ENCODE data around the gene LRRC8A.

LRRC8A gene

DNA sequence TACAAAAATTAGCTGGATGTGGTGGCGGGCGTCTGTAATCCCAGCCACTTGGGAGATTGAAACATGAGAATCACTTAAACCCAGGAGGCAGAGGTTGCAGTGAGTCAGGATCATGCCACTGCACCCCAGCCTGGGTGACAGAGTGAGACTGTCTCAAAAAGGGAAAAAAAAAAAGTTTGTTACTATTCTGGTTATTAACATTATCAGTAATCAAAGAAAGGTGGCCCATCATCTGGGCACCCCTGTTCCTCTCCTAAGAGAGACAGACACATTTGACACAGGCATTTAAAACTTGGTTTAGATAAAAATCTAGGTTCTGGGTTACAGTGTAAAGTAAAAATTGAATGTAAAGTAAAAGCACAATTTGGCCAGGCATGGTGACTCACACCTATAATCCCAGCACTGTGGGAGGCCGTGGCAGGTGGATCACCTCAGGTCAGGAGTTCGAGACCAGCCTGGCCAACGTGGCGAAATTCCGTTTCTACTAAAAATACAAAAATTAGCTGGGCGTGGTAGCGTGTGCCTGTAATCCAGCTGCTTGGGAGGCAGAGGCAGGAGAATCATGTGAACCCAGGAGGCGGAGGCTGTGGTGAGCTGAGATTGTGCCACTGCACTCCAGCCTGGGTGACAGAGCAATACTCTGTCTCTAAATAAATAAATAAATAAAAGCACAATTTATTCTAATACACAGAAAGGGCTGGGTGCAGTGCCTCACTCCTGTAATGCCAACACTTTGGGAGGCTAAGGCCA is 22.1 kb downstream of the LRRC8A start:
- H3K27ac ChIP-seq, result no peak overlapping the region
- no peak for TF ChIP-seq ZFX (IDR thresholded peaks at IDR 0.05)
- TF ChIP-seq, protein P1, sequence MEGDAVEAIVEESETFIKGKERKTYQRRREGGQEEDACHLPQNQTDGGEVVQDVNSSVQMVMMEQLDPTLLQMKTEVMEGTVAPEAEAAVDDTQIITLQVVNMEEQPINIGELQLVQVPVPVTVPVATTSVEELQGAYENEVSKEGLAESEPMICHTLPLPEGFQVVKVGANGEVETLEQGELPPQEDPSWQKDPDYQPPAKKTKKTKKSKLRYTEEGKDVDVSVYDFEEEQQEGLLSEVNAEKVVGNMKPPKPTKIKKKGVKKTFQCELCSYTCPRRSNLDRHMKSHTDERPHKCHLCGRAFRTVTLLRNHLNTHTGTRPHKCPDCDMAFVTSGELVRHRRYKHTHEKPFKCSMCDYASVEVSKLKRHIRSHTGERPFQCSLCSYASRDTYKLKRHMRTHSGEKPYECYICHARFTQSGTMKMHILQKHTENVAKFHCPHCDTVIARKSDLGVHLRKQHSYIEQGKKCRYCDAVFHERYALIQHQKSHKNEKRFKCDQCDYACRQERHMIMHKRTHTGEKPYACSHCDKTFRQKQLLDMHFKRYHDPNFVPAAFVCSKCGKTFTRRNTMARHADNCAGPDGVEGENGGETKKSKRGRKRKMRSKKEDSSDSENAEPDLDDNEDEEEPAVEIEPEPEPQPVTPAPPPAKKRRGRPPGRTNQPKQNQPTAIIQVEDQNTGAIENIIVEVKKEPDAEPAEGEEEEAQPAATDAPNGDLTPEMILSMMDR (conservative IDR thresholded peaks at IDR 0.05), result no peak

- no peak for TF ChIP-seq ZFX (IDR thresholded peaks at IDR 0.05)
- TF ChIP-seq, protein P1 (conservative IDR thresholded peaks at IDR 0.05), result no peak
- no peak overlapping the region for H3K27ac ChIP-seq
Observed at GRCh38 chr9:128905964-128906363, 24.0 kb downstream of the LRRC8A start.

DNA sequence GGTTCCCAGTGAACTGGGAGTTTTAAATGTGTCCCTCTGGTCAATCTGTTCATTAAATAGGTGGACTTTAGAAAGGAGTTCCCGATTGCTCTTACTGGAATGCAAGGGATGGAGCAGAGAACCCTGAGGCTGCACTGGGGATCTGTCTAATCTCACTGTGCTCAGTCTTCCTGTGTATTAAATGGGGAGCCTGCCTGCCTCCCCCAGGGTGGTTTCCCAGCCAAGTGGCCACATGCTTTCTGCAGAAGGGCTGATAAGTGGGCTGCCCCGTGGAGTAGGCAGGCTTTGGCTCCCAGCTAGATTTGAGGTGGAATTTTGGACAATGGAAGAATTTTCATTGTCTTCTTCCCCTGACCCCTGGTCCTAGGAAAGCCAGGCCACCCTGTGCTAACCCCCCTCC is 24.8 kb downstream of the LRRC8A start:
- H3K27ac ChIP-seq, result no peak overlapping the region
- TF ChIP-seq, protein P1 (conservative IDR thresholded peaks at IDR 0.05), result no peak
- no peak for TF ChIP-seq ZFX (IDR thresholded peaks at IDR 0.05)

- no peak for TF ChIP-seq ZFX (IDR thresholded peaks at IDR 0.05)
- TF ChIP-seq, protein P1 (conservative IDR thresholded peaks at IDR 0.05), result no peak
- no peak overlapping the region for H3K27ac ChIP-seq
Observed at GRCh38 chr9:128908372-128908771, 26.4 kb downstream of the LRRC8A start.

DNA sequence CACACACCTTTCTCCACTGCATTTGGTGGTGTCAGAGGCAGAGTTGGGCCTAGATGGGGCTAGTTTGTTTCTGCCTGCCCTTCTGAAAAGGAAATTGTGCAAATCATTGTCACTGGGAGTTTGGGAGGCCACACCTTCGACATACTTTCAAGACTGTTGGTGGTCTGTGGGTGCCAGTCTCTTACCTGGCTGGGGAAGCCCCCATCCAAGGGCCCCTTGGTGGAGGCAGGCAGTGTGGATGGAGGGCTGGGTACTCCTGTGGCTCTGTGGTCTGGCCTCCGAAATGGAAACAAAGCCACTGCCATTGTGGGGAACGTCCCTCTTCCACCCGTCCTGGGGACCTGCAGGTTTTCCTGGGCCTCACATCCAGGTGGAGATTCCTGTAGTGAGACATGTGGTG is 27.9 kb downstream of the LRRC8A start:
- TF ChIP-seq, protein P1 (conservative IDR thresholded peaks at IDR 0.05), result no peak
- TF ChIP-seq ZFX (IDR thresholded peaks at IDR 0.05), result no peak
- H3K27ac ChIP-seq, result no peak overlapping the region

DNA sequence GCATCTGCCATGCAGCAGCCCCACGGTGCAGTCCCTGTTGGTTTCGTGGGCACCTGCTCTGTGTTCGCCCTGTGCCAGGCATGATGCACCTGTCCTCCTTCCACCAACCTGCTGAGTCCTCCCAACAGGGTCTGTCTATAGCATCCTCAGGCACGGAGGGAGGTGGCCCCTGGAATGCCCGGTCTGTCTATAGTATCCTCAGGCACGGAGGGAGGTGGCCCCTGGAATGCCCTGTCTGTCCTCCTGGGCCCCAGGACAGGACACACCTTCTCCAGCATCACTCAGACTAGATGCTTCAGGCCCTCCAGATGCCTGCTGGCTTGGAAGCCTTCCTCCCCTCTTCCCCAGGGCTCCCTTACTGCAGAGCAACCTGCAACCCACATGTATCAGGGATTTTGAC is 29.0 kb downstream of the LRRC8A start:
- TF ChIP-seq ZFX (IDR thresholded peaks at IDR 0.05), result no peak
- TF ChIP-seq, protein P1 (conservative IDR thresholded peaks at IDR 0.05), result no peak
- no peak overlapping the region for H3K27ac ChIP-seq

- no peak overlapping the region for H3K27ac ChIP-seq
- no peak for TF ChIP-seq ZFX (IDR thresholded peaks at IDR 0.05)
- TF ChIP-seq, protein P1 (conservative IDR thresholded peaks at IDR 0.05), result no peak
Observed at GRCh38 chr9:128911529-128912035, 29.6 kb downstream of the LRRC8A start.

Data from C4-2B (cell line).